Left lung (tissue), 14 donors: ENCODE results near the gene SCO1. TPM values are rescaled to one million over a fixed set of nuclear protein-coding genes. Genes with fewer than 3 reads are reported as not detected.
A peak's percentile ranks its signal among the peaks of the same experiment; 100 is the strongest.

ENCODE experiments used
- ATAC-seq: fragments of 200-7000 bp; cut with Tn5 transposase; one replicate; pipeline ENCODE4 v1.9.1; 2020; ENCODE audit warnings: moderate library complexity
- DNase-seq, 4 donors: peaks; one replicate each; pipeline ENCODE4 v3.0.0-alpha.2; 2013 to 2020
- H3K27ac ChIP-seq, 2 donors: fragments of 200-600 bp; sonication (generic) in 1 of 2; one replicate each; pipeline versions ENCODE4 v1.5.0 to v1.8.0; 2020 to 2021
- H3K27me3 ChIP-seq, 2 donors: fragments of 200-600 bp; sonication (generic) in 1 of 2; one replicate each; pipeline versions ENCODE4 v1.5.0 to v1.8.0; 2020 to 2021
- H3K36me3 ChIP-seq, 2 donors: fragments of 200-600 bp; sonication (generic) in 1 of 2; one replicate each; pipeline versions ENCODE4 v1.5.0 to v1.8.0; 2020 to 2021
- H3K4me1 ChIP-seq, 2 donors: fragments of 200-600 bp; one replicate each; pipeline ENCODE4 v1.8.0; 2021
- H3K4me3 ChIP-seq, 2 donors: fragments of 200-600 bp; sonication (generic) in 1 of 2; one replicate each; pipeline versions ENCODE4 v1.5.0 to v1.8.0; 2020 to 2021; ENCODE audit warnings: mild to moderate bottlenecking in 1 of 2
- H3K9me3 ChIP-seq, 2 donors: fragments of 200-600 bp; sonication (generic) in 1 of 2; one replicate each; pipeline versions ENCODE4 v1.5.0 to v1.8.0; 2020 to 2021
- intact Hi-C, 2 donors: fragments of 100-400 bp; cut with DNase I; formaldehyde crosslinking; loops; one replicate each; pipeline versions ENCODE4 v1.11.2 to v1.14.2; 2022
- long read RNA-seq, 12 donors: library from polyadenylated mRNA in 2 of 12; unstranded in 2 of 12; transcript quantifications; one replicate each; pipeline ENCODE4 v2.0.0 and lab custom pipeline, GENCODE V29; 2019 to 2026
- polyA plus RNA-seq, 6 donors: library from polyadenylated mRNA; unstranded; fragments of 120-200 nt; gene quantifications; one replicate each; pipeline ENCODE4 v1.2.1, GENCODE V29; 2013; ENCODE audit not compliant: insufficient read length in 6 of 6
- total RNA-seq, 2 donors: library from RNA; stranded (reverse); fragmentation: NEBNext Ultra II Directional; extraction: Animal tissue kit (Norgen Biotek cat#: 25700); gene quantifications; one replicate each; pipeline ENCODE4 v1.2.1, GENCODE V29; 2021
- TF ChIP-seq, protein P1 (sequence below), 2 donors: fragments of 200-600 bp; sonication (generic) in 1 of 2; IDR thresholded peaks; one replicate each; pipeline versions ENCODE4 v1.5.0 to v1.8.0; 2021; ENCODE audit warnings: antibody characterized with exemption in 2 of 2
- donor health status: DM: no; HTN: yes; CAD: no.
- donor health status: DM: no; HTN: no; CAD: no.

The SCO1 gene
- 10 to 100 TPM; 24.5 to 25.1 TPM for total RNA-seq
- polyA plus RNA-seq = 10 to 100 TPM; 25.9 to 29.6 (median 28.0) TPM
- long read RNA-seq, donor 1, full-length matches to known transcripts = 13 of 13 reads
- long read RNA-seq, donor 1, partial matches to known transcripts = 0 of 13 reads
- long read RNA-seq, donor 1, other reads (novel, unspliced or antisense) = 0 of 13 reads
- long read RNA-seq, donor 2, full-length matches to known transcripts = 14 of 14 reads
- long read RNA-seq, donor 2, partial matches to known transcripts = 0 of 14 reads
- long read RNA-seq, donor 2, other reads (novel, unspliced or antisense) = 0 of 14 reads
- long read RNA-seq, donor 3, full-length matches to known transcripts = 11 of 11 reads
- long read RNA-seq, donor 3, partial matches to known transcripts = 0 of 11 reads
- long read RNA-seq, donor 3, other reads (novel, unspliced or antisense) = 0 of 11 reads
- long read RNA-seq, donor 4, full-length matches to known transcripts = 21 of 24 reads
- long read RNA-seq, donor 4, partial matches to known transcripts = 2 of 24 reads
- long read RNA-seq, donor 4, other reads (novel, unspliced or antisense) = 1 of 24 reads
- long read RNA-seq, donor 5, full-length matches to known transcripts = 7 of 7 reads
- long read RNA-seq, donor 5, partial matches to known transcripts = 0 of 7 reads
- long read RNA-seq, donor 5, other reads (novel, unspliced or antisense) = 0 of 7 reads
- long read RNA-seq, donor 6, full-length matches to known transcripts = 10 of 10 reads
- long read RNA-seq, donor 6, partial matches to known transcripts = 0 of 10 reads
- long read RNA-seq, donor 6, other reads (novel, unspliced or antisense) = 0 of 10 reads
- long read RNA-seq, donor 7, full-length matches to known transcripts = 8 of 8 reads
- long read RNA-seq, donor 7, partial matches to known transcripts = 0 of 8 reads
- long read RNA-seq, donor 7, other reads (novel, unspliced or antisense) = 0 of 8 reads
- long read RNA-seq, donor 8, full-length matches to known transcripts = 10 of 10 reads
- long read RNA-seq, donor 8, partial matches to known transcripts = 0 of 10 reads
- long read RNA-seq, donor 8, other reads (novel, unspliced or antisense) = 0 of 10 reads
- long read RNA-seq, donor 9 = 0 reads
- long read RNA-seq, donor 10, full-length matches to known transcripts = 12 of 18 reads
- long read RNA-seq, donor 10, partial matches to known transcripts = 0 of 18 reads
- long read RNA-seq, donor 10, other reads (novel, unspliced or antisense) = 6 of 18 reads
- long read RNA-seq, donor 11 = 0 reads
- long read RNA-seq, donor 12, full-length matches to known transcripts = 9 of 9 reads
- long read RNA-seq, donor 12, partial matches to known transcripts = 0 of 9 reads
- long read RNA-seq, donor 12, other reads (novel, unspliced or antisense) = 0 of 9 reads

DNA sequence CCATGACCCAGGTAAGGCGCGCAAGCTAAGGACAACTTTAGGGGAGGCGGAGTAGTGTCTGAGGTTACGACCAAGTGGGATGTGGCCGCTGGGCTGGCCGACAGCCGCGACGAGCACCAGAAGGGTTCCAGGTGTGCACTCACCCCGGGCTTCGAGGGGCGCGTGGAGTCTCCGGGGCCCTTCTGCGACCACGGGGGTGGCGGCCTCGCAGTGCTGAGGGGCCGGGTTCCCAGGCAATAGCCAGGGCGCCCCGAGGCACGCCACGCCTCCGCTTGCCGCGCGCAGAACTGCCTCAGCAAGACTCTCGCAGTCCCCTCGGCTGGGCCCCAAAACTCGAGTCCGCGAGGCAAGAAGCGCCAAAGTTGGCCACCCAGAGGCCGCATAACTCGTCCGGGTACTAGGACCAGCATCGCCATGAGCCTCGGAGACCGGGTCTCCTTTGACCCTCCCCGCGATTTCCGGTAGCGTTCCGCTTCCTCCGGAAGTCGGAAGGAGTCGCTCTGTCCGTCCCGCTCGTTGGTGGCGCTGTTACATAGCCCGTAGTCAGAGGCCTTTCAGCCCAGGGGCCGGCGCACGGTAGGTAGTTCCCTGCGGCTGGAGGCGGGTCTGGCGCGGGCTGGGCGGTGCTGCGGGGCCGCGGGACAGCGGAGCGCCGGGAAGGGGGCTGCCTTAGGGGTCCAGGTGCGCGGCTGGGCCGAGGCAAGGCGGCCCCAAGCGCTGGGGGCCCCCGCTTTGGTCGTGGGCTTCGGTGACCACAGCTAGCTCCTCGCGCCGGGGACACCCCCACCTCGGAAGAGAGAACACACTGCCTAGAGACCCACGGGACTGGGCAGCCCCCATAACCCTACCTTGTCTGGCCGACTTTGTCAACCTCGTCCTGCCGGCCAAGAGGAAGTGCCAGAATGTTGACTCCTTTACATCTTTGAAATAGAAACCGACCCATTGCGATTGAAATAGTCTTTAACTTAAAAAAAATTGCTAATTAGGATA lies at the start of gene SCO1, which contains the start of gene ADPRM:
Gene SCO1, minus strand, starts transcription at position 442 of the 990 bp plus-strand sequence. Its CDS starts 26 bp downstream, at position 416.
Gene ADPRM, plus strand, starts transcription at position 503 of the 990 bp plus-strand sequence. CDS start 7,333 bp downstream, outside the sequence.
- H3K4me3 ChIP-seq = peak within 1 kb of the TSS; percentile 88 to 98
- intact Hi-C loops = no loop called here
- H3K36me3 ChIP-seq = peaks cover 0 to 32% of the 10 kb centered on the region in 2 donors
- H3K4me1 ChIP-seq = peaks cover 7 to 35% of the 10 kb centered on the region in 2 donors
- ATAC-seq = peak; percentile 99
- no peaks in the 10 kb centered on the region for H3K9me3 ChIP-seq
- TF ChIP-seq, protein P1, sequence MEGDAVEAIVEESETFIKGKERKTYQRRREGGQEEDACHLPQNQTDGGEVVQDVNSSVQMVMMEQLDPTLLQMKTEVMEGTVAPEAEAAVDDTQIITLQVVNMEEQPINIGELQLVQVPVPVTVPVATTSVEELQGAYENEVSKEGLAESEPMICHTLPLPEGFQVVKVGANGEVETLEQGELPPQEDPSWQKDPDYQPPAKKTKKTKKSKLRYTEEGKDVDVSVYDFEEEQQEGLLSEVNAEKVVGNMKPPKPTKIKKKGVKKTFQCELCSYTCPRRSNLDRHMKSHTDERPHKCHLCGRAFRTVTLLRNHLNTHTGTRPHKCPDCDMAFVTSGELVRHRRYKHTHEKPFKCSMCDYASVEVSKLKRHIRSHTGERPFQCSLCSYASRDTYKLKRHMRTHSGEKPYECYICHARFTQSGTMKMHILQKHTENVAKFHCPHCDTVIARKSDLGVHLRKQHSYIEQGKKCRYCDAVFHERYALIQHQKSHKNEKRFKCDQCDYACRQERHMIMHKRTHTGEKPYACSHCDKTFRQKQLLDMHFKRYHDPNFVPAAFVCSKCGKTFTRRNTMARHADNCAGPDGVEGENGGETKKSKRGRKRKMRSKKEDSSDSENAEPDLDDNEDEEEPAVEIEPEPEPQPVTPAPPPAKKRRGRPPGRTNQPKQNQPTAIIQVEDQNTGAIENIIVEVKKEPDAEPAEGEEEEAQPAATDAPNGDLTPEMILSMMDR (IDR thresholded peaks at IDR 0.05) = peak; percentile 27 to 36
- no peaks in the 10 kb centered on the region for H3K27me3 ChIP-seq
- H3K27ac ChIP-seq = peak within 1 kb of the TSS; percentile 94 to 96
- peak; percentile 89 to 98 (median 96) for DNase-seq

DNA sequence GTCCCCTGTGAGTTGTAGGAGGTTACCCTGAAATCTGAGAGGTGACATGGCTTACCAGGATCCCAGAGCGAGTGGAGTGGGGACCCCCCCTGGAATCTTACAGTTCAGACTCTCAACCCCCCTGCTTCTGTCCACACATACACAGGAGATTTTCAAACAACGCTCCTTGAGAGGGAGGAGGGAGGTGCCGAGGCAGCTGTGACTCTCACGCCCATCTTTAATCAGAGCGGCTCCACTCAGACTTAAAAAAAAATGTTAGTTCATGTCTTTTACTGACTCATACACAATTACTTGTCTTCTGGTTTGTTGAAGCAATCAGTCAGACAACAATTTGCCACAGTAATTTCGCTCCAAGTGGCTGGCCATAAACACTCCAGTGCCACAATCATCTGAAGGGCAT lies 47.9 kb upstream of the SCO1 start:
- H3K4me1 ChIP-seq = no peaks in the 10 kb centered on the region
- H3K9me3 ChIP-seq = no peaks in the 10 kb centered on the region
- H3K27ac ChIP-seq = no peak overlapping the region

GRCh38 chr17:10744501-10745000 lies 47.2 kb upstream of the SCO1 start:
- no peak for ATAC-seq
- Histone ChIP-seq H3K9me3 (no peaks in the 10 kb centered on the region), H3K27ac (no peak overlapping the region), H3K27me3 (no peaks in the 10 kb centered on the region), H3K36me3 (no peaks in the 10 kb centered on the region), H3K4me3 (no peak overlapping the region), H3K4me1 (no peaks in the 10 kb centered on the region)
- DNase-seq = no peak
- intact Hi-C loops = no loop called here
- TF ChIP-seq, protein P1 (IDR thresholded peaks at IDR 0.05) = no peak

More for the DNA sequence above, 47.9 kb upstream of the SCO1 start:
- ATAC-seq = peak; percentile 44
- Histone ChIP-seq H3K36me3 (no peaks in the 10 kb centered on the region), H3K4me3 (no peak overlapping the region), H3K27me3 (no peaks in the 10 kb centered on the region)
- TF ChIP-seq, protein P1 (IDR thresholded peaks at IDR 0.05) = no peak
- no peak for DNase-seq
- intact Hi-C loops = no loop called here
